IMR-90 (cell line): ENCODE data around the gene LDLRAD3.

Experiments
- BHLHE40 ChIP-seq: fragments of 150-350 bp; IDR thresholded peaks from 2 replicates; pipeline ENCODE4 v1.6.1; 2016; ENCODE audit warnings: mild to moderate bottlenecking, low read depth, low read length
- CEBPB ChIP-seq: IDR thresholded peaks from 2 replicates; pipeline ENCODE4 v1.6.1; 2012; ENCODE audit warnings: low read depth, low read length, improper control_type of control experiment
- CHD1 ChIP-seq: IDR thresholded peaks from 2 replicates; pipeline ENCODE4 v1.6.1; 2012; ENCODE audit warnings: low read depth, low read length, improper control_type of control experiment
- ELK1 ChIP-seq: fragments of 150-350 bp; IDR thresholded peaks from 2 replicates; pipeline ENCODE4 v1.6.1; 2016; ENCODE audit warnings: low read depth, mild to moderate bottlenecking, low read length, moderate library complexity, borderline replicate concordance
- FOS ChIP-seq: fragments of 150-350 bp; IDR thresholded peaks from 2 replicates; pipeline ENCODE4 v1.6.1; 2016; ENCODE audit warnings: low read depth, low read length
- MAZ ChIP-seq: IDR thresholded peaks from 2 replicates; pipeline ENCODE4 v1.6.1; 2012; ENCODE audit warnings: low read depth, mild to moderate bottlenecking, low read length, improper control_type of control experiment, moderate library complexity, borderline replicate concordance
- MXI1 ChIP-seq: IDR thresholded peaks from 2 replicates; pipeline ENCODE4 v1.6.1; 2012; ENCODE audit warnings: low read depth, mild to moderate bottlenecking, low read length, moderate library complexity, borderline replicate concordance
- NFE2L2 ChIP-seq: fragments of 150-350 bp; IDR thresholded peaks from 2 replicates; pipeline ENCODE4 v1.6.1; 2016; ENCODE audit warnings: low read depth, mild to moderate bottlenecking, low read length
- POLR2A ChIP-seq: IDR thresholded peaks from 2 replicates; pipeline ENCODE4 v1.6.1; 2012; ENCODE audit warnings: mild to moderate bottlenecking, low read depth, low read length
- RAD21 ChIP-seq: IDR thresholded peaks from 2 replicates; pipeline ENCODE4 v1.6.1; 2012; ENCODE audit warnings: low read length, improper control_type of control experiment
- RCOR1 ChIP-seq: IDR thresholded peaks from 2 replicates; pipeline ENCODE4 v1.6.1; 2012; ENCODE audit warnings: mild to moderate bottlenecking, low read length, improper control_type of control experiment; ENCODE audit not compliant: insufficient replicate concordance
- RFX5 ChIP-seq: IDR thresholded peaks from 2 replicates; pipeline ENCODE4 v1.8.0; 2012; ENCODE audit warnings: low read depth, mild to moderate bottlenecking, low read length, moderate library complexity
- SMC3 ChIP-seq: fragments of 150-350 bp; IDR thresholded peaks from 2 replicates; pipeline ENCODE4 v1.6.1; 2016; ENCODE audit warnings: low read depth, mild to moderate bottlenecking, antibody characterized with exemption, low read length, moderate library complexity
- TF ChIP-seq, protein P1 (sequence below): conservative IDR thresholded peaks from 2 replicates; pipeline ENCODE4 v1.5.1; 2012; ENCODE audit warnings: mild to moderate bottlenecking, low read depth, low read length, improper control_type of control experiment

- TF ChIP-seq POLR2A, result no peak
- TF ChIP-seq RFX5, result no peak
- TF ChIP-seq, protein P1, sequence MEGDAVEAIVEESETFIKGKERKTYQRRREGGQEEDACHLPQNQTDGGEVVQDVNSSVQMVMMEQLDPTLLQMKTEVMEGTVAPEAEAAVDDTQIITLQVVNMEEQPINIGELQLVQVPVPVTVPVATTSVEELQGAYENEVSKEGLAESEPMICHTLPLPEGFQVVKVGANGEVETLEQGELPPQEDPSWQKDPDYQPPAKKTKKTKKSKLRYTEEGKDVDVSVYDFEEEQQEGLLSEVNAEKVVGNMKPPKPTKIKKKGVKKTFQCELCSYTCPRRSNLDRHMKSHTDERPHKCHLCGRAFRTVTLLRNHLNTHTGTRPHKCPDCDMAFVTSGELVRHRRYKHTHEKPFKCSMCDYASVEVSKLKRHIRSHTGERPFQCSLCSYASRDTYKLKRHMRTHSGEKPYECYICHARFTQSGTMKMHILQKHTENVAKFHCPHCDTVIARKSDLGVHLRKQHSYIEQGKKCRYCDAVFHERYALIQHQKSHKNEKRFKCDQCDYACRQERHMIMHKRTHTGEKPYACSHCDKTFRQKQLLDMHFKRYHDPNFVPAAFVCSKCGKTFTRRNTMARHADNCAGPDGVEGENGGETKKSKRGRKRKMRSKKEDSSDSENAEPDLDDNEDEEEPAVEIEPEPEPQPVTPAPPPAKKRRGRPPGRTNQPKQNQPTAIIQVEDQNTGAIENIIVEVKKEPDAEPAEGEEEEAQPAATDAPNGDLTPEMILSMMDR, result no peak
- TF ChIP-seq RAD21, result no peak
- TF ChIP-seq MXI1, result no peak
- no peak for TF ChIP-seq ELK1
- TF ChIP-seq SMC3, result no peak
- TF ChIP-seq RCOR1, result no peak
- no peak for TF ChIP-seq CHD1
- TF ChIP-seq MAZ, result no peak
- no peak for TF ChIP-seq CEBPB
- no peak for TF ChIP-seq NFE2L2
- no peak for TF ChIP-seq BHLHE40
- TF ChIP-seq FOS, result no peak
These were observed 758 bp downstream of the LDLRAD3 start for GRCh38 chr11:35944503-35945136.
